ENCODE results near the gene MMP21. TPM values are rescaled to one million over a fixed set of nuclear protein-coding genes. Genes with fewer than 3 reads are reported as not detected.

MMP21 gene
- total and polyA plus RNA-seq, 2 of the 13 experiments (the other 11 are each of a cell fraction or from before 2014, with no cell fraction given): not detected

DNA sequence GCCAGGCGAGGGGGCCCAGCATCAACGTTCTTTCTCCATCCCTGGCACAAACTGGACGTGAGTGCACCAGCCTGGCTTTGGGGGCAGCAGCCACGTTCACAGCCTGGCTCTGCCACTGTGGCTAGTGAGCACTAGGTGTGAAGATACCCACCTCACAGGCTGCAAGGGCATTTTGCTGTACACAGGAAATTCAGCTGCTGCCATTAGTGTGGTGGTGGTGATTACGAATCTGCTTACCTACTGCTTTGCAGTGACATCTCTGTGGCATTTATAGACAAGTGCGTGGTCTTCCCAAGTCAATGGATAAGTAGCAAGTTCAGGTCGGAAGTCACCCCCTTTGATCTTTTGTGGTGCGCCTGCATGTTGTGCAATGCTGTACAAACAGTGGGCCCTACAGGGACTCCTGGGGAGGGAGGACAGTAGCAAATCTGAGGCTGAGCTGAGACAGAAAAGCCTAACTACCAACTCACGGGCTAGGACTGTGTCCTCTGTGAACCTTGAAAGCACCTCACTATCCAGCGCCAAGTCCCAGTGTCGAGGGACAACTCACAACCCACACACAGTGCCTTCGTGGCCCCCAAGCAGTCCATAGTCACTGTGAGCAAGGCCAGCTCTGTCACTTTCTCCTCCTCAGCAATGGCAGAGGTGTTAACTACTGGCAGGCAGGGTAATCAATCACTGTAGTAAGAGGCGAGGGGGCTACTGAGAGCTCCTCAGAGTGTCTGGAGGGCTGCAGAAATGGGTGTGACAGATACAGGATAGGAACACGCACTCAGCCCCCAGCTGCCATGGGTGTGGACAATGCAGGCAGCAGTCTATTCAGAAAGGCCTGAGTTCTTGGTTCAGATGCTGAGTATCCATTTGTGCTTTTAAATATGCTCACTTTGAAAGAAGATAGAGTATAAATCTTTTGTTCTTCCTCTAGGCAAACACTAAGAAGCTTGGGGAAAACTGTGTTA, 17.0 kb upstream of the MMP21 start (continued):
- TF ChIP-seq, protein P1, sequence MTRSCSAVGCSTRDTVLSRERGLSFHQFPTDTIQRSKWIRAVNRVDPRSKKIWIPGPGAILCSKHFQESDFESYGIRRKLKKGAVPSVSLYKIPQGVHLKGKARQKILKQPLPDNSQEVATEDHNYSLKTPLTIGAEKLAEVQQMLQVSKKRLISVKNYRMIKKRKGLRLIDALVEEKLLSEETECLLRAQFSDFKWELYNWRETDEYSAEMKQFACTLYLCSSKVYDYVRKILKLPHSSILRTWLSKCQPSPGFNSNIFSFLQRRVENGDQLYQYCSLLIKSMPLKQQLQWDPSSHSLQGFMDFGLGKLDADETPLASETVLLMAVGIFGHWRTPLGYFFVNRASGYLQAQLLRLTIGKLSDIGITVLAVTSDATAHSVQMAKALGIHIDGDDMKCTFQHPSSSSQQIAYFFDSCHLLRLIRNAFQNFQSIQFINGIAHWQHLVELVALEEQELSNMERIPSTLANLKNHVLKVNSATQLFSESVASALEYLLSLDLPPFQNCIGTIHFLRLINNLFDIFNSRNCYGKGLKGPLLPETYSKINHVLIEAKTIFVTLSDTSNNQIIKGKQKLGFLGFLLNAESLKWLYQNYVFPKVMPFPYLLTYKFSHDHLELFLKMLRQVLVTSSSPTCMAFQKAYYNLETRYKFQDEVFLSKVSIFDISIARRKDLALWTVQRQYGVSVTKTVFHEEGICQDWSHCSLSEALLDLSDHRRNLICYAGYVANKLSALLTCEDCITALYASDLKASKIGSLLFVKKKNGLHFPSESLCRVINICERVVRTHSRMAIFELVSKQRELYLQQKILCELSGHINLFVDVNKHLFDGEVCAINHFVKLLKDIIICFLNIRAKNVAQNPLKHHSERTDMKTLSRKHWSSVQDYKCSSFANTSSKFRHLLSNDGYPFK (CRISPR knock-in tag; IDR thresholded peaks at IDR 0.05; ENCODE audit: borderline replicate concordance): peak; percentile 69
- TF ChIP-seq ETV5 (CRISPR knock-in tag; IDR thresholded peaks at IDR 0.05; ENCODE audit: borderline replicate concordance) (peak; percentile 96), MLLT10 (CRISPR knock-in tag; IDR thresholded peaks at IDR 0.05) (no peak), ZFP1 (CRISPR knock-in tag; IDR thresholded peaks at IDR 0.05) (peak; percentile 75), ZBTB1 (CRISPR knock-in tag; IDR thresholded peaks at IDR 0.05; ENCODE audit: borderline replicate concordance) (no peak), MAFG (CRISPR knock-in tag; IDR thresholded peaks at IDR 0.05) (no peak), ZNF367 (CRISPR knock-in tag; IDR thresholded peaks at IDR 0.05; ENCODE audit: borderline replicate concordance) (no peak), ZKSCAN8 (CRISPR knock-in tag; IDR thresholded peaks at IDR 0.05; ENCODE audit: borderline replicate concordance) (peak; percentile 89; the same call in 1 of the 2 replicates), NFKB2 (CRISPR knock-in tag; IDR thresholded peaks at IDR 0.05; ENCODE audit: borderline replicate concordance) (no peak; the same call in 1 of the 2 replicates), SNRNP70 (IDR thresholded peaks at IDR 0.05; ENCODE audit: low read depth, low read length) (no peak), GLI4 (CRISPR knock-in tag; IDR thresholded peaks at IDR 0.05; ENCODE audit: borderline replicate concordance) (no peak), SNAI1 (CRISPR knock-in tag; IDR thresholded peaks at IDR 0.05; ENCODE audit: borderline replicate concordance) (no peak)
- TF ChIP-seq, protein P2, sequence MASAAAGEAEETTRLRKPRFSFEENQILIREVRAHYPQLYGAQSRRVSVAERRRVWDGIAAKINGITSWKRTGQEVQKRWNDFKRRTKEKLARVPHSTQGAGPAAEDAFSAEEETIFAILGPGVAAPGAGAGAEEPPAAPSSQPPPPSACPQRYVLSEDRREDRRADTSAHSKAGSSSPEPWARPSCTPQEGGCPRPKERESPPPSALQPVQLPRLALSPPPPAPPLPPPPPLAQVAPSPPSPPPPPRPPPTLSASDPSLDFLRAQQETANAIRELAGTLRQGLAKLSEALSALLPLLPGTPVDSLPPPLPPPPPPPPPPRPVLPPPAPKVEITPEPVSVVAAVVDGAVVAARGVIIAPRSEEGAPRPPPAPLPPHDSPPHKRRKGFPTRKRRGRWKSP (CRISPR knock-in tag; IDR thresholded peaks at IDR 0.05): 0 out of 2 replicates have a peak, but pooled peaks have one; percentile 60
- TF ChIP-seq, protein P3, sequence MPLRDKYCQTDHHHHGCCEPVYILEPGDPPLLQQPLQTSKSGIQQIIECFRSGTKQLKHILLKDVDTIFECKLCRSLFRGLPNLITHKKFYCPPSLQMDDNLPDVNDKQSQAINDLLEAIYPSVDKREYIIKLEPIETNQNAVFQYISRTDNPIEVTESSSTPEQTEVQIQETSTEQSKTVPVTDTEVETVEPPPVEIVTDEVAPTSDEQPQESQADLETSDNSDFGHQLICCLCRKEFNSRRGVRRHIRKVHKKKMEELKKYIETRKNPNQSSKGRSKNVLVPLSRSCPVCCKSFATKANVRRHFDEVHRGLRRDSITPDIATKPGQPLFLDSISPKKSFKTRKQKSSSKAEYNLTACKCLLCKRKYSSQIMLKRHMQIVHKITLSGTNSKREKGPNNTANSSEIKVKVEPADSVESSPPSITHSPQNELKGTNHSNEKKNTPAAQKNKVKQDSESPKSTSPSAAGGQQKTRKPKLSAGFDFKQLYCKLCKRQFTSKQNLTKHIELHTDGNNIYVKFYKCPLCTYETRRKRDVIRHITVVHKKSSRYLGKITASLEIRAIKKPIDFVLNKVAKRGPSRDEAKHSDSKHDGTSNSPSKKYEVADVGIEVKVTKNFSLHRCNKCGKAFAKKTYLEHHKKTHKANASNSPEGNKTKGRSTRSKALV (CRISPR knock-in tag; IDR thresholded peaks at IDR 0.05): no peak
- TF ChIP-seq, protein P4, sequence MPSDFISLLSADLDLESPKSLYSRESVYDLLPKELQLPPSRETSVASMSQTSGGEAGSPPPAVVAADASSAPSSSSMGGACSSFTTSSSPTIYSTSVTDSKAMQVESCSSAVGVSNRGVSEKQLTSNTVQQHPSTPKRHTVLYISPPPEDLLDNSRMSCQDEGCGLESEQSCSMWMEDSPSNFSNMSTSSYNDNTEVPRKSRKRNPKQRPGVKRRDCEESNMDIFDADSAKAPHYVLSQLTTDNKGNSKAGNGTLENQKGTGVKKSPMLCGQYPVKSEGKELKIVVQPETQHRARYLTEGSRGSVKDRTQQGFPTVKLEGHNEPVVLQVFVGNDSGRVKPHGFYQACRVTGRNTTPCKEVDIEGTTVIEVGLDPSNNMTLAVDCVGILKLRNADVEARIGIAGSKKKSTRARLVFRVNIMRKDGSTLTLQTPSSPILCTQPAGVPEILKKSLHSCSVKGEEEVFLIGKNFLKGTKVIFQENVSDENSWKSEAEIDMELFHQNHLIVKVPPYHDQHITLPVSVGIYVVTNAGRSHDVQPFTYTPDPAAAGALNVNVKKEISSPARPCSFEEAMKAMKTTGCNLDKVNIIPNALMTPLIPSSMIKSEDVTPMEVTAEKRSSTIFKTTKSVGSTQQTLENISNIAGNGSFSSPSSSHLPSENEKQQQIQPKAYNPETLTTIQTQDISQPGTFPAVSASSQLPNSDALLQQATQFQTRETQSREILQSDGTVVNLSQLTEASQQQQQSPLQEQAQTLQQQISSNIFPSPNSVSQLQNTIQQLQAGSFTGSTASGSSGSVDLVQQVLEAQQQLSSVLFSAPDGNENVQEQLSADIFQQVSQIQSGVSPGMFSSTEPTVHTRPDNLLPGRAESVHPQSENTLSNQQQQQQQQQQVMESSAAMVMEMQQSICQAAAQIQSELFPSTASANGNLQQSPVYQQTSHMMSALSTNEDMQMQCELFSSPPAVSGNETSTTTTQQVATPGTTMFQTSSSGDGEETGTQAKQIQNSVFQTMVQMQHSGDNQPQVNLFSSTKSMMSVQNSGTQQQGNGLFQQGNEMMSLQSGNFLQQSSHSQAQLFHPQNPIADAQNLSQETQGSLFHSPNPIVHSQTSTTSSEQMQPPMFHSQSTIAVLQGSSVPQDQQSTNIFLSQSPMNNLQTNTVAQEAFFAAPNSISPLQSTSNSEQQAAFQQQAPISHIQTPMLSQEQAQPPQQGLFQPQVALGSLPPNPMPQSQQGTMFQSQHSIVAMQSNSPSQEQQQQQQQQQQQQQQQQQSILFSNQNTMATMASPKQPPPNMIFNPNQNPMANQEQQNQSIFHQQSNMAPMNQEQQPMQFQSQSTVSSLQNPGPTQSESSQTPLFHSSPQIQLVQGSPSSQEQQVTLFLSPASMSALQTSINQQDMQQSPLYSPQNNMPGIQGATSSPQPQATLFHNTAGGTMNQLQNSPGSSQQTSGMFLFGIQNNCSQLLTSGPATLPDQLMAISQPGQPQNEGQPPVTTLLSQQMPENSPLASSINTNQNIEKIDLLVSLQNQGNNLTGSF (CRISPR knock-in tag; IDR thresholded peaks at IDR 0.05): no peak
